Psoas muscle (tissue), 8 donors: ENCODE results near the gene IL1F10. TPM values are rescaled to one million over a fixed set of nuclear protein-coding genes. Genes with fewer than 3 reads are reported as not detected.

Experiments
- ATAC-seq, 4 donors: fragments of 200-7000 bp; cut with Tn5 transposase; one replicate each; pipeline ENCODE4 v1.9.1; 2020; ENCODE audit warnings: moderate library complexity in 3 of 4, mild to moderate bottlenecking in 2 of 4
- DNase-seq, 2 donors: peaks; one replicate each; pipeline ENCODE4 v3.0.0-alpha.2; 2020
- H3K27ac ChIP-seq: fragments of 200-600 bp; one replicate; pipeline ENCODE4 v1.8.0; 2022
- H3K27me3 ChIP-seq, 3 donors: fragments of 200-600 bp in 1 of 3; one replicate each; pipeline versions ENCODE4 v1.6.1 to v1.8.0; 2013 to 2022; ENCODE audit warnings: low read length in 2 of 3, mild to moderate bottlenecking in 2 of 3, moderate library complexity in 1 of 3; ENCODE audit not compliant: insufficient read depth in 3 of 3
- H3K36me3 ChIP-seq, 2 donors: fragments of 200-600 bp in 1 of 2; one replicate each; pipeline versions ENCODE4 v1.6.1 to v1.8.0; 2013 to 2022; ENCODE audit warnings: low read depth in 1 of 2, mild to moderate bottlenecking in 1 of 2, moderate library complexity in 1 of 2; ENCODE audit not compliant: insufficient read depth in 1 of 2
- H3K4me1 ChIP-seq: fragments of 200-600 bp; one replicate; pipeline ENCODE4 v1.8.0; 2022
- H3K4me3 ChIP-seq: fragments of 200-600 bp; one replicate; pipeline ENCODE4 v1.8.0; 2022; ENCODE audit warnings: mild to moderate bottlenecking
- H3K9me3 ChIP-seq: fragments of 200-600 bp; one replicate; pipeline ENCODE4 v1.8.0; 2022
- WGBS, 3 donors: extraction: QIAGEN DNeasy Blood & Tissue Kit; methylation state at CpG; one replicate each; pipeline versions ENCODE4 v1.1.6 to v1.1.7; 2013; 5-methylcytosine and 5-hydroxymethylcytosine counted together
- intact Hi-C, 2 donors: fragments of 100-400 bp; cut with DNase I; formaldehyde crosslinking; loops; one replicate each; pipeline versions ENCODE4 v1.11.0 to v1.14.2; 2022
- long read RNA-seq, 2 donors: library from polyadenylated mRNA; unstranded; transcript quantifications; one replicate each; pipeline ENCODE4 v2.0.0, GENCODE V29; 2021
- polyA plus RNA-seq, 3 donors: library from polyadenylated mRNA; stranded (reverse); fragments of 200-250 nt; gene quantifications; one replicate each; pipeline ENCODE4 v1.2.3, GENCODE V29; 2013
- total RNA-seq, 4 donors: library from RNA; stranded (reverse); fragmentation: NEBNext Ultra II Directional in 2 of 4; extraction: Animal tissue kit (Norgen Biotek cat#: 25700) in 2 of 4; gene quantifications; one replicate each; pipeline versions ENCODE4 v1.2.1 to v1.2.4, GENCODE V29; 2021 to 2023
- TF ChIP-seq, protein P1 (sequence below): fragments of 200-600 bp; IDR thresholded peaks from one replicate; pipeline ENCODE4 v1.8.0; 2022; ENCODE audit warnings: antibody characterized with exemption
- donor health status: healthy with polysubstance abuse.
- donor health status: DM: no; HTN: no; CAD: no; lungs with moderate emphysema.
- donor health status: Bipolar disorder and iron deficiency.
- donor health status: healthy.
- donor health status: DM: yes; HTN: yes; CAD: no.
- donor health status: DM: no; HTN: no; CAD: no.
- donor health status: DM: no; HTN: no; CAD: no.
- donor health status: DM: yes; HTN: yes; CAD: no.

Gene IL1F10, protein sequence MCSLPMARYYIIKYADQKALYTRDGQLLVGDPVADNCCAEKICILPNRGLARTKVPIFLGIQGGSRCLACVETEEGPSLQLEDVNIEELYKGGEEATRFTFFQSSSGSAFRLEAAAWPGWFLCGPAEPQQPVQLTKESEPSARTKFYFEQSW
- total RNA-seq, result not detected
- polyA plus RNA-seq, result not detected
- long read RNA-seq, donor 1, result 0 reads
- long read RNA-seq, donor 2, result 0 reads

- Histone ChIP-seq H3K4me3 (no peak within 1 kb of the TSS), H3K9me3 (no peaks in the 10 kb centered on the region), H3K4me1 (no peaks in the 10 kb centered on the region), H3K36me3 (no peaks in the 10 kb centered on the region), H3K27me3 (peaks cover 0 to 4% (median 4%) of the 10 kb centered on the region in 3 donors), H3K27ac (no peak within 1 kb of the TSS)
- TF ChIP-seq, protein P1, sequence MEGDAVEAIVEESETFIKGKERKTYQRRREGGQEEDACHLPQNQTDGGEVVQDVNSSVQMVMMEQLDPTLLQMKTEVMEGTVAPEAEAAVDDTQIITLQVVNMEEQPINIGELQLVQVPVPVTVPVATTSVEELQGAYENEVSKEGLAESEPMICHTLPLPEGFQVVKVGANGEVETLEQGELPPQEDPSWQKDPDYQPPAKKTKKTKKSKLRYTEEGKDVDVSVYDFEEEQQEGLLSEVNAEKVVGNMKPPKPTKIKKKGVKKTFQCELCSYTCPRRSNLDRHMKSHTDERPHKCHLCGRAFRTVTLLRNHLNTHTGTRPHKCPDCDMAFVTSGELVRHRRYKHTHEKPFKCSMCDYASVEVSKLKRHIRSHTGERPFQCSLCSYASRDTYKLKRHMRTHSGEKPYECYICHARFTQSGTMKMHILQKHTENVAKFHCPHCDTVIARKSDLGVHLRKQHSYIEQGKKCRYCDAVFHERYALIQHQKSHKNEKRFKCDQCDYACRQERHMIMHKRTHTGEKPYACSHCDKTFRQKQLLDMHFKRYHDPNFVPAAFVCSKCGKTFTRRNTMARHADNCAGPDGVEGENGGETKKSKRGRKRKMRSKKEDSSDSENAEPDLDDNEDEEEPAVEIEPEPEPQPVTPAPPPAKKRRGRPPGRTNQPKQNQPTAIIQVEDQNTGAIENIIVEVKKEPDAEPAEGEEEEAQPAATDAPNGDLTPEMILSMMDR, result no peak
- DNase-seq (no peak), ATAC-seq (no peak)
- 85 to 89% (median 86%) methylated on average over 3 of the region's 3 CpGs for WGBS, 3 donors
- intact Hi-C loops, result no loop called here
Measured at GRCh38 chr2:113067681-113068080, at the start of gene IL1F10. Gene IL1F10 (plus strand): TSS chr2:113067970. CDS start chr2:113072739, 4,769 bp downstream.

DNA sequence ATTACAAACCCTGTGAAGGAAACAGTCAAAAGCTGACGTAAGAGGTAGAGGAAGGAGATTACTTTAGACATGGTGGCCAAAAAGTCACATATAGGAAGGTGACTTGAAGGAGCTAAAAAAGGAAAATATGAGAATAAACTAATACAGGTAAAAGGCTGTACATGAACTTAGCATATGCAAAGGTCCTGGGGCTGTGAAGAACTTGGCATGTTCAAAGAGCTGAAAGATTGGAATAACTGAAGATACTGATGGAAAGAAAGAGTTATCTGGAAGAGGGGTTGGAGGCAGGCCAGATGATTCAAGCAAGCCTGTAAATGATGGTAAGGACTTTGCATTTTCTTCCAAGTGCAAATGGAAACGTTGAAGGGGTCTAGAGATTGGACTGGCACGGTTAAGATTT is 49.3 kb upstream of the IL1F10 start:
- no peak for DNase-seq
- Histone ChIP-seq H3K4me3 (no peak overlapping the region), H3K4me1 (no peaks in the 10 kb centered on the region), H3K27me3 (peaks cover 0 to 2% (median 0%) of the 10 kb centered on the region in 3 donors), H3K27ac (no peak overlapping the region), H3K36me3 (no peaks in the 10 kb centered on the region), H3K9me3 (no peaks in the 10 kb centered on the region)
- no peak for ATAC-seq
- intact Hi-C loops, result no loop called here
- TF ChIP-seq, protein P1, result no peak
- WGBS, 3 donors, result 71 to 81% (median 75%) methylated on average over 3 of the region's 3 CpGs

DNA sequence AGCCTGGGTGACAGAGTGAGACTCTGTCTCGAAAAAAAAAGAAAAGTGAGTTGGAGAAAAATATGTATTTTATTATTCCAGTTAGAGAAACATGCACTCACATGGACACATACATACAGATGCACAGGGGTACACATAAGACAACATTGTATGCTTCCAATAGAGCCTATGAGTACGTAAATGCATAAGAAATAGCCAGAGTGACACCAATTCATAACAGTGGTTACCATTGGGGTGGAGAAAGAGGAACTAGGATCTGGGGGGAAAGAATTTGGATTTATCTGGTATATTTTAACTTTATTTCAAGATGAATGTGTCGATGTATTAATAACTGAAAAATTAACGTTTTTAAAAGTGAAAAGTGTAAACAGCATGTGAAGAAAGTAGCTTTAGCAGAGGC is 46.5 kb upstream of the IL1F10 start:
- Histone ChIP-seq H3K4me1 (no peaks in the 10 kb centered on the region), H3K4me3 (no peak overlapping the region), H3K27me3 (peaks cover 2 to 5% (median 2%) of the 10 kb centered on the region in 3 donors), H3K36me3 (no peaks in the 10 kb centered on the region), H3K27ac (no peak overlapping the region), H3K9me3 (no peaks in the 10 kb centered on the region)
- ATAC-seq, result no peak
- no peak for DNase-seq
- WGBS, 3 donors, result 53 to 66% (median 65%) methylated on average over 4 of the region's 4 CpGs
- intact Hi-C loops, result no loop called here
- TF ChIP-seq, protein P1, result no peak

DNA sequence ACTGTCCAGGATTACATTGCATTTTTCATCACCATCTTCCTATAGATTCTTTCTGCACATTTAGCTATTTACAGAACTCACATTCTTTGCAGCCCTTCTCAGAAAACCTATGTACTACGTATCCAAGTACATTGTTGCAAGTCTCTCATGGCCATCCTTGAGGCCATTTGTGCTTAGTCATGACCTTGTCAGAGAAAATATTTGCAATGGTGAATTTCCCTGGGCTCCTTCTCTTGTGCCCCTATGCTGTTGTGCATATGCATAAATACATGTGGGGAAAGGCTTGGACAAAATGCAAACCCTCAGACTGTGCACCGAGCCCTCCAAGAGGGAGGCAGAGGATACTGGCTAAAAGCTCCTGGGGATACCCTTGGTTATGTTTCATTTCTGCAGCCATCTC is 43.0 kb upstream of the IL1F10 start:
- 86 to 94% (median 87%) methylated on average over 2 of the region's 2 CpGs for WGBS, 3 donors
- no peaks in the 10 kb centered on the region for H3K36me3 ChIP-seq
- no peak for DNase-seq
- H3K9me3 ChIP-seq, result no peaks in the 10 kb centered on the region
- H3K27me3 ChIP-seq, result peaks cover 2 to 9% (median 5%) of the 10 kb centered on the region in 3 donors
- intact Hi-C loops, result no loop called here
- no peaks in the 10 kb centered on the region for H3K4me1 ChIP-seq
- no peak overlapping the region for H3K4me3 ChIP-seq
- ATAC-seq, result no peak
- TF ChIP-seq, protein P1, result no peak
- no peak overlapping the region for H3K27ac ChIP-seq

DNA sequence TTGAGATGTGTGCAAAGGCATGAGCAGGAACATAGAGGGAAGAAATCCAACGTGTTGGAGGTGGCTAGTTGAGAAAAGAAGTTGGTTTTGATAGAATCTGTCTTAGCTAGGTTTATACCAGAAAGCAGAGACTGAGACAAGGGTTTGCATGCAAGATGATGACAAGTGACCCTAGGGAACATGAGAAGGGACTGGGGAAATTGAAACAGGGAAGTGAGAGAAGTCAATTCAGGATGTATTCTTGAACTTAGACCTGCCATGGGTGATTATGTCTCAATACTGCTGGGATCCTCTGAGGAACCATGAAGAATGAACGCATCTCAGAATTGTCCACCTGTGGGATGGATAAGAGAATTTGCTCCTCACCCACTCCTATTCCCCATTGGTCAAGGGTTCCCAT is 42.0 kb upstream of the IL1F10 start:
- H3K9me3 ChIP-seq, result no peaks in the 10 kb centered on the region
- DNase-seq (no peak), ATAC-seq (no peak)
- H3K4me1 ChIP-seq, result no peaks in the 10 kb centered on the region
- peaks cover 2 to 9% (median 4%) of the 10 kb centered on the region in 3 donors for H3K27me3 ChIP-seq
- intact Hi-C loops, result no loop called here
- TF ChIP-seq, protein P1, result no peak
- no peaks in the 10 kb centered on the region for H3K36me3 ChIP-seq
- no peak overlapping the region for H3K4me3 ChIP-seq
- H3K27ac ChIP-seq, result no peak overlapping the region
- 48 to 53% (median 49%) methylated on average over 2 of the region's 2 CpGs for WGBS, 3 donors
